PC-9 (cell line): ENCODE data around the gene RPTOR.

Source experiments
- EZH2 ChIP-seq: fragments of 200-600 bp; sonication (generic); IDR thresholded peaks from 2 replicates; pipeline ENCODE4 v1.8.0; 2017; ENCODE audit warnings: antibody characterized with exemption, low read depth
- TF ChIP-seq, protein P1 (sequence below): fragments of 200-600 bp; sonication (generic); conservative IDR thresholded peaks from 2 replicates; pipeline ENCODE4 v1.6.1; 2017; ENCODE audit warnings: mixed run types, antibody characterized with exemption, mild to moderate bottlenecking, moderate library complexity

DNA sequence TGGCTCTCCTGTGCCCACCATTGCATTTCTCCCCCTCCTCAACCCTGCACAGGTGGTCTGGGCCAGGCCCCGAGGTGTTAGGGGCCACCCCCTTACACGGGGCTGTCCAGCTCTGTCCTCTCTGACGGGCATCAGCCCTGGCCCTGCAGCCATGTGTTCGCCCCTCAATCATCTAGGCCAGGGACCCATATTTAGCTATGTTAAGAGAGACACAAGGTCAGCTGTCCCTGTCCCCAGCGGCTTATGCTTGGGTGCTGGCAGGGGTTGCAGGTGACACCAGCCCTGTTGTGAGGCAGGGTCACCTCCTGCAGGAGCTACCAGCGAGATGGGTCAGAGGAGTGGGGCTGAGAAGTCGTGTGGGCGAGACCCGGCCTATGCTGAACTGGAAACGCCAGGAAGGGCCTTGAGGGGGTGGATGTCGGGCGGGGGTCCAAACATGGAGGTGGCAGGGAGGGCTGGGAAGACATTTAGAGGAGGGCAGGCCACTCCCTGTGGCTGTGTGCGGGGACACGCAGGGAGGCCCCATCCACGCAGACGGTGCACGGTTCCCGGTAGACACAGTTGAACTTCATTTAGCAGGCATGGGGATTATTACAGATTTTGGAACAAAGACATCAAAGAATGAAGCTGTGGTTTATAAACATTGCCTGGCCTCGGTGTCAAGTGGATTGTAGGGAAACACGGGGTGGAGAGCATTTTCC, 313.8 kb downstream of the RPTOR start:
- TF ChIP-seq, protein P1, sequence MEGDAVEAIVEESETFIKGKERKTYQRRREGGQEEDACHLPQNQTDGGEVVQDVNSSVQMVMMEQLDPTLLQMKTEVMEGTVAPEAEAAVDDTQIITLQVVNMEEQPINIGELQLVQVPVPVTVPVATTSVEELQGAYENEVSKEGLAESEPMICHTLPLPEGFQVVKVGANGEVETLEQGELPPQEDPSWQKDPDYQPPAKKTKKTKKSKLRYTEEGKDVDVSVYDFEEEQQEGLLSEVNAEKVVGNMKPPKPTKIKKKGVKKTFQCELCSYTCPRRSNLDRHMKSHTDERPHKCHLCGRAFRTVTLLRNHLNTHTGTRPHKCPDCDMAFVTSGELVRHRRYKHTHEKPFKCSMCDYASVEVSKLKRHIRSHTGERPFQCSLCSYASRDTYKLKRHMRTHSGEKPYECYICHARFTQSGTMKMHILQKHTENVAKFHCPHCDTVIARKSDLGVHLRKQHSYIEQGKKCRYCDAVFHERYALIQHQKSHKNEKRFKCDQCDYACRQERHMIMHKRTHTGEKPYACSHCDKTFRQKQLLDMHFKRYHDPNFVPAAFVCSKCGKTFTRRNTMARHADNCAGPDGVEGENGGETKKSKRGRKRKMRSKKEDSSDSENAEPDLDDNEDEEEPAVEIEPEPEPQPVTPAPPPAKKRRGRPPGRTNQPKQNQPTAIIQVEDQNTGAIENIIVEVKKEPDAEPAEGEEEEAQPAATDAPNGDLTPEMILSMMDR: no peak
- no peak for TF ChIP-seq EZH2
